ELF-1 (cell line): Measurements from ENCODE around the gene GPC5.
A peak's percentile ranks its signal among the peaks of the same experiment; 100 is the strongest.
"Not testable (repeated sequence)": the region's sequence is repeated elsewhere in the genome, so short reads cannot be mapped to it uniquely, and the experiment has no call there.

Source experiments
- DNase-seq: peaks from one replicate; pipeline ENCODE4 v3.0.0-alpha.2; 2016; ENCODE audit warnings: low read depth, low spot score

GPC5 gene

DNA sequence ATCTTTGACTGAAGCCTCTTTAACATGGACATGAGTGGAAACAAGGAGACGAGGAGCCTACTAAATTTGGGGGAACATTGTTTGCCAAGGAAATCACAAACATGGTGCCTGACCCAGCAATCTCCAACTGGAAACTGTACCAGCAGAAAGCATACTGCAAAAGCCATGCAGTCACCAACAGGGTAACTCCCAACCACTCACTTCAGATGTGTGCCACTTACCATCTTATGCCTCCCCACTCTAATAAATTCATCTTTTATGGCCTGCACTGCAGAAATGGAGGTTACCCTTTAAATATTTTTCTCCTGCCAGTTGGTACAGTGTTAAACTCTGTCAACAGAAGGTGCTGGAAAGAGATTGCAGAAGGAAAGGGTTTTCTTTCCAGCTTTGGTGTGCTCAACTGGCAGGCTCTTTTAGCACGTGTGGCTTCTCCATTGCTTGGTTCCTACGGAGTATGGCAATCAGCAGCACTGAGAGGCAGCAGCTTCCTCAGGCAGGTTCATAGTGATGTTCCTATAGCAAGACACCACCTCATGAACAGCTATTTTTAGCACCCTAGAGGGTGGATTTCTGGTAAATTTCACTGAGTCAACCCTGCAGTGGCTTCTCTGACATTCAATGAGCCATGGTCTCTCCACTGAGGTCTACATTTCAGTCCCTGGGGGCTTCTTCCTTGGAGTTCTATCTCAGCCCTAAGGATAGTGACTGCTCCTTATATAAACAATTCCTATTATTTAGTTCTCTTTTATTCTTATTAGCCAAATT, 29.6 kb upstream of the GPC5 start:
- DNase-seq: no peak

DNA sequence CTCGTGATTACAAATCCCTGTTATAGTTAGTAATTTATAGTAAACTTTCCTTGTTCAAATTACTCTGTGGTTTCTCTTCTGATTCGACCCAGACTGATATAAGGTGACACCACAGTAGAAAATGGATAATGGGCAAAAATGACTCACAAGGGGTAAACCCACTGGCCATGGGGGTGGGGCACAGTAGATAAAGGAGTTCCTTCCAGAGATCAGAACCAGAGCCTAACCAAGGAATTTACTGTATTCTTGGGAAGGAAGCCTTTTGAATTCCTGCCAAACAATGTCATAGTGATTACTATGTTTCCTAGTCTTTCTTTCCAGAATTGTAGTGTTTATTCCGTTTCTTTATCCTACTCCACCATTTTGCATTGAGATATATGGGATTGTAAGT, 29.0 kb upstream of the GPC5 start:
- DNase-seq: no peak

DNA sequence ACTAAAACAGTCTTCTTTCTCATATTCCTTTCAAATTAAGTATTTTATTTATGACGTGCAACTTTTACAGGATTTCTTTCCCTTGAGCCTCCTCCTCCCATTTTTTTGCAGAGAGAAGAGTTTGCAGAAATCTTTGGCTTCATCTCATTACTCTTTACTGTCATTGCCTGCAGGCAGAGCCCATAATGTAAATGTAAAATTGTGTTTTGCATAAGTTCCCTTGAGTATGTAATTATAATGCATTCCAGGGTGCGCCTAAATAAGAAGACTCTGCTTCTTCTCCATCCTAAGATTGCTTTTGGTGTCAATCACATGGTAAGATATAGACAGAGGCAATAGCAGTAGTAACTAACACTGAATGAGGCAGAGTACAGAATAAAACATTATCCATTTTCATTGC, 27.9 kb upstream of the GPC5 start:
- DNase-seq: no peak

DNA sequence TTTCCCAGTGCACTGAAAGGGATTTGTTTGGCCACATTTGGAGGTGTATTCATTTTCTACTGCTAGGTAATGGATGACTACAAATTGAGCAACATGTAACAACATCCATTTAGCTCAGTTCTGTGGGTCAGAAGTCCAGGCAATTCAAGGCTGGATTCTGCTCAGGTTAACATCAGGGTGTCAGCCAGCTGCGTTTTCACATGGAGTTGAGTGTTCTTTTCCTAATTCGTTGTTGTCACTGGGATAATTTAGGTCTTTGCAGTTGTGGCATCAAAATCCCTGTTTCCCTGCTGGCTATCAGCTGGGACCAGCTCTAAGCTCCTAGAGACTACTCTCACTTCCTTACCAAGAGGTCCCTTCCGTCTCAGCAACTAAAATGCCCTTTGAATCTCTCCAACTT, 25.5 kb upstream of the GPC5 start:
- DNase-seq: no peak

DNA sequence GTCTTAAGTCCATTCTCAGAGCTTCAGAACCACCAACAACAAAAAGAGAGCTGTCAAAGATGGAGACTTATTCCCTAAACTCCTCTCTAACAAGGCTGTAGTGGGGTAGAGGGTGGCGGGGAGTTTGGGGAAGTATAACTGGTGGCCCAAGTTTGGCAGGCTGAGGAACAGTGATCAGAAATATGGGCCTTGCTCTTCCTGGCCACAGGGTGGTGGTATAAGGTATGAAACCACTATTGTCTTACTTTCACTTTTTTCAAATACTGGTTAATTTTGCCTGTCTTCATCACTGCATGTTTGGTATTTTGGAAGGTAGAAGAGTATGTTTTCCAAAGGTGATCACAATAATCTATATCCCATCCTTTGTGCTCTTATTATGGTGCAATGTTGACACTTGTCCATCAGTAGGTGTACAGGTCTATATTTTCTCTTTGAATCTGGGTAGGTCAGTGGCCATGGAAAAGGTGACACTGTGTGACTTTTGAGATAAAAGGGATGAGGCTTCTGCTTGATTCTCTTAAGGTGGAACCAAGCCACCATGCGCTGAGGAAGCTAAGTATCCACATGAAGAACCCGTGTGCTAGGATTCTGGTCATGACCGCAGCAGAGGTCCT, 23.2 kb upstream of the GPC5 start:
- no peak for DNase-seq

DNA sequence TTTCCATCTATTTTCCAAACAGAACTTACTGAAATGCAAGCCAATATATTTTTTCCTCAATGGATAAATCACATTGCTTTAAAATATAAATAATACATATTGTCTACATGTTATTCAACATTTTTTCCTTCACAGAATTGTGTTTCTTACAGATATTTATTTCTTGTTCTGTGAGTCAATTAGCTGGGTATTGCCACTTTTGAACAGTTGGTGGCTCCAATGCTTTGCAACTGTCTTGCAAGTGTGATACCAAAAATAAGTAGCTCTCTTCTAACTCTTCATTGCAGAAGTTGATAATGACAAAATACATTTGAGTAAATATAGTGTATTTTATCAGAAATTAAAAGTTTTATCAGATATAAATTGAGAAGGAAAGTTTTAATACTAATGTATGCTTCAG, 17.1 kb upstream of the GPC5 start:
- no peak for DNase-seq

DNA sequence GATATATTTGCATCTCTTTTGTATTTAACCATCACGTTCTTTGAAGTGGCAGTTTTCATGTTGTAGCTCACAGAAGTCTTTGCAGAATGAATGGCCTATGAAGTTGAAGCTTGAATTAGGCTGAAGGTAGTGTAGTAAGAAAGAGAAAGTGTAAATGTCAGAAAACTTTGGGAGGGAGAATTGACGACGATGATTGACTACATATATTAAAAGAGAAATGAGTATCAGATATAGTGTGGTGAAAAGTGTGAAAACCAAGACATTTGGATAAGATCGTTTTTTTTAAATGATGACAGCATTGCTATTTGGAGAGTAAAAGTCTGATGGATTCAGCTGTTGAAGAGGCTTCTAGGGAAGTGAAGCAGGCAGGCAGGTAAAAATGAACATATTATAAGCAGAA, 14.6 kb upstream of the GPC5 start:
- no peak for DNase-seq

DNA sequence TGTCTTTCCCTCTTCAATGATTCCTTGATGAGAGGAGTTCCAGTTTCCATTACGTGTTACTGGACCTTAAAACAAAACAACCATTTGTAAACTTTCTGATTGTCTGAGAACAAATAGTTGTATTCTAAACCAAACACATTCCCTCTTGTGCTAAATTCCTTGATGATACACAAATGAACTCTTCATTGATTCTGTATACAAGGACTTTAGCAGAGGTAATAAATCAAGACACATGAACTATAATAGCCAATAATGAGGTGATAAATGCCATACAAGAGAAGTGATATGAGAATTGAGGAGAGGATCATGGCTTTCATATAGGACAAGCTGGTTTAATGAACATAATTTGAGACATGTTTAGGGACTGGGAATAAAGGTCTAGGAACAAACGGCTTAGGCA, 13.5 kb upstream of the GPC5 start:
- DNase-seq: no peak

DNA sequence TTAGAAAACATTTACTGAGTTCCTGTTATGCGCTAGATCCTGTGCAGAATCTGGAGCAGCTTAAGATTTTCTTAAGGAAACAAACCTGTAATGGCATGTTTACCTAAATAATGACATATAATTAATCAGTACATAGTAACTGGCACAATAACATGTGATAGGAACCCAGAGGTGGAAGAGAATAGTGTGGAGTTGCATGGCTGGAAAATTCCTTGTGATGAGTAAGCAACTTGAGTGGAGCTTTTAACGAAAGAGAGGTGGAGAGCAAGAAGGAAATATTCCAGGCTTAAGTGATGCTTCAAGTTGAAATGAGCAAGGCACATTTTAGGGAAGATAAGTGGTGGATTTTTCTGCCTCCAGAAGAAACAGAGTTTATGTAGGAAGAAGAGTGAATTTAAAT, 9.2 kb upstream of the GPC5 start:
- DNase-seq: no peak

DNA sequence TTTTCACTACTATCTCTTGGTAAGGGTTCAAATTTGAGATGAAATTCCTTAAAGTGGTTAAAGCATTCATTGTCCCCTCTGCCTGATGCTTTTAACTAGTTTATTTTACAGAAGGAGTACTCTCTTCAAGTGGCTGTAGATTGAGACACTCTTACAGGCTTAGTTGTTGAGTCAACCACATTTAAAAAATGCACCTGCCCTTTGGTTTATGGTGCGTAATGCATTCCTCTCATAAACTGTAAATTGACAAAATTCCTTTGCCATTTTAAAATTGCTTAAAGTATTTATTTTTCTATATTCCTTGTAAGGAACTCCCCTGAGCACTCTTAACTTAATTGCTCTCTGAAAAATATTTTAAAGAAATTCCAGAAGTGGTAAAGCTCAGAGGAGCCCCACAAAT, 826 bp upstream of the GPC5 start:
- no peak for DNase-seq

DNA sequence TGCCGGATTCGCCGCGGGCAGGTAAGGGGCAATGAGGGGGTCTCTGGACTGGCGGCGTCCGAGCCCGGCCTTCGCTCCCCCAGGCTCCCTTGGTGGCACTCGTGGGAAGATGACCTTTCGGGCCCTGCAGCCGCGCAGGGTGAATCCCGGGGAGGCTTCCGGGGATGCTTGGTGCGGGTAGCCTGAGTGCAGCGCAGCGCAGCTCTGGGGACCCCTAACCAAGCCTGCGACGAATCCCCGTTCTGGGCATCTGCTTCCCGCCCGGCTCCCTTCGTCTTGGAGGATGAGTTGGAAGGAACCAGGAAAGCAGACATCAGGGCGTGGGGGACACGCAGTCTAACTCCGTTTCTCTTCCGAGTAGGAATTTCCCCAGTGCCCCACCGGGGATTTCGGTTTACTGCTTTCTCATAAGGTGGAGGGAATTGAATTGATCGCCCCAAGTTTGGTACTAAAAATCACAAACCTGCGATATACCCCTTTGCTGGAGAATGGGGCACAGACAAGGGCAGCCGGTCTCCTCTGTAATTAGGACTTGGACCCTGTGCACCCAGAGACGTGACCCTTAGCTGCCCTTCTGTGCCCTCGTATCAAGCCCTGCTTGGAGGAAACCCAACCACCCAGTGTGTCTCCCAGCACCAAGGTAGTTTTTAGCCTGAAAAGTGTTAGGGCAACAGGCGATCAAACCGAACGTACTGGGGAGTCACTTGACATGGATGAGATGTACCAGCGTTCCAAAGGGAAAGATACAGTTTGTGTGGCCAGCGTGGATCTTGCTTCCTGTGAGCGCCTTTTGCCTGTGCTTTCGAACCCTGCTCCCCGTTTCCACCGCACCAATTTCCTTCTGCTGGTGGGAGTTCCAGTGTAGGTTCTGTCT, 1.0 kb downstream of the GPC5 start:
- no peak for DNase-seq

DNA sequence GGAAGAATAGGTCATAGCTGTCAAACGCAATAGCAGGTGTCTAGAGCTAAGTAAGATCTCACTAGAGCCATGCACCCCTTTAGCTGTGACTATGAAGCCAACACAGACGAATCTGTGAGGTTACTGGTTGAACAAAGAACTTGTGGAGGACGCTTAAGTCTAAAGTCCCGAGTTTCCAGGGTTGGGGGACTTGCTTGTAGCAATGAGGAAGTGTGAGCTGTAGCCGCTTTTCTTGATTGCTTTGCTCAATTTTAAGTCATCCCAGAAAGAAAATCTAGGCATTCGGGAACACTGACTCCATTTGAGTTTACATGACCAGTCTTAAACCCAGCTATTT, 1.6 kb downstream of the GPC5 start:
- DNase-seq: peak; percentile 3

DNA sequence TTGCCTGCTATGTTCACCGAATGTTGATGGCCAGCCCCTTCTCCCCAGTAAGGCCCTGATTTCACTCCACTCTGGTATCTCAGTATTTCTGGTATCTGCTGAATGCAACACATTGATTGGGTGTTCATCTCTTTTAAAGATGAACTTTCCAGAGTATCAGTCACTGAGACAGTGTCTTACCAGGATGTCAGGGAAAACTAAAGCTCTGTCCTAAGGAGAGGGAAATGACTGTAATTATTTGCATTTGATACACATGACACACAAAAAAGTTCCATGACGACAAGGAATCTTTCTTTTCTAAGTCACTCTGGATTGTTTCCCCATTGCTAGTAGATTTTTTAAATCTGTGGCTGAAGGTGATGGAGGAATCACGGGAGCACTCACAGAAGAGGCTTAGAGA, 2.2 kb downstream of the GPC5 start:
- no peak for DNase-seq

DNA sequence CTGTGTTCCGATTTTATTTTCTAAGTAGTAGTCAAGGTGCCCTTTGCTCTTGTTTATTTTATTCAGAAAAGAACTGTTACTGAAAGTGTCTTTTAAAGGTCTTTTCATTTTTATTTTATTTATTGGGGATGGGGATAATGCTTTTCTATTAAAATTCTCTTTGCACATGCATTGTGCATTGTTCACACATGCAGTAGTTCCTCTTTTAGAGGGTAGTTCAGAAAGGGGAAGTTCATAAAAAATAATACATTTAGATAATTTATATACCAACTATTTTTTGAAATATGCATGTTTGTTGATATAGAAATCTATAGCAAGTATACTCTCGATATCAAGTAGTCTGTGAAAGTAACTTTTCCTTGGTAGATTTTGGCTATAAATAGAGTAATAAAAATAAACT, 3.5 kb downstream of the GPC5 start:
- DNase-seq: no peak

DNA sequence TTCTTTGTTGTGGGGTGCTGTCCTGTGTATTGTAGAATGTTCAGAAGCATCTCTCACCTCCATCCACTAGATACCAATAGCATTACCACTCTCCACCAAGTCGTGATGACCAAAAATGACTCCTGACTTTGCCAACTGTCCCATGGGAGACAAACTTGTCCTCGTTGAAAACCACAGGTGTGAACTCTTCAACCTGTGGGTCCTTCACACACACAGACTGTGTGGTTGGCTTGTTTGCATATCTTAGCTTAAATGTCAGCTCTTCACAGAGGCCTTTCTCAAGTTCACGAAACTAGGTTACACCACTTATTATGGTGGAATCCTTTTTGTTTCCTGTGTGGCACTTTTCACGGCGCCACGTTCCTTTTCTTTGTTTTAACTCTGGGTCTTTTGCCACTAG, 6.8 kb downstream of the GPC5 start:
- no peak for DNase-seq

DNA sequence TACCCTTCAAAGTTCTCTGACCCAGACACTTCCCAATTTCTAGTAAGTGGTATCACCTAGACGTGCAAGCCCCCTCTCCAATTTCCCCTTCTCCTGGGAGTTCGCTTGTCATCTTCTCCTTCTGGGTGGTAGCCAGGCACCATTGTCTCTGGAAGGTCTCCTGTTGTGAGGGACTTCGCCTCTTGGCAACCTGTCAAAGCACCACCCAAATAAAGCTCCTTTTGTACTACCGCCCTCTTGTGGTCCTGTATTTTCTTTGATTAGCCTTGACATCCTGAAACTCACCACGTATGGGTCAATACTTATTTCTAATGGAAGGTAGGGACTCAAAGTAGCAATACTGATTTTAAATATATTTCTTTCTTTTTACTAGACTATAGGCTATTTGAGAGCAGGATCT, 8.2 kb downstream of the GPC5 start:
- DNase-seq: peak; percentile 74

DNA sequence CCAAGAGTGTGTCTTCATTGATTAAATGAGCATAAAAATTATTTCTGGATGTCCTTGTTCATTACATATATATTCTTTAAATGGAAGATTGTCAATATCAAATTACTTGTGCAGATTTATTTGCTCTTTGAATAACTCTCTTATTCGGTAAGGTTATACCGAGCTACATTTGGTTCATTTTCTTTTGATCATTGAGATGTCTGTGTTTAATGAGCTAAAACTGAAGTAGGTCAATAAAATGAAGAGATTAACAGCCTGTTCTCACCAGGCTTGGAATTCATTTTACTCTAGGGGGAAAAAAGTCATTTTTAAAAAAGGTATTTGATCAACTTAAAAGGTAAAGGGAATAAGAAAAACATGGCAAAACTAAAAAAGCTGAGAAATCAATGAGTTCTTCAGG, 10.6 kb downstream of the GPC5 start:
- DNase-seq: no peak

DNA sequence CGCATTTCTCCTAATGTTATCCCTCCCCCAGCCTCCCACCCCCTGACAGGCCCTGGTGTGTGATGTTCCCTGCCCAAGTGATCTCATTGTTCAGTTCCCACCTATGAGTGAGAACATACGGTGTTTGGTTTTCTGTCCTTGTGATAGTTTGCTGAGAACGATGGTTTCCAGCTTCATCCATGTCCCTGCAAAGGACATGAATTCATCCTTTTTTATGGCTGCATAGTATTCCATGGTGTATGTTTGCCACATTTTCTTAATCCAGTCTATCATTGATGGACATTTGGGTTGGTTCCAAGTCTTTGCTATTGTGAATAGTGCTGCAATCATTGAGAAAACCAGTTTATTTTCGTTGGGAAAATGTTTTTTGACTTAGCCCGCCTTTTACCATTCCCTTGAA, 18.2 kb downstream of the GPC5 start:
- DNase-seq: not testable (repeated sequence)

DNA sequence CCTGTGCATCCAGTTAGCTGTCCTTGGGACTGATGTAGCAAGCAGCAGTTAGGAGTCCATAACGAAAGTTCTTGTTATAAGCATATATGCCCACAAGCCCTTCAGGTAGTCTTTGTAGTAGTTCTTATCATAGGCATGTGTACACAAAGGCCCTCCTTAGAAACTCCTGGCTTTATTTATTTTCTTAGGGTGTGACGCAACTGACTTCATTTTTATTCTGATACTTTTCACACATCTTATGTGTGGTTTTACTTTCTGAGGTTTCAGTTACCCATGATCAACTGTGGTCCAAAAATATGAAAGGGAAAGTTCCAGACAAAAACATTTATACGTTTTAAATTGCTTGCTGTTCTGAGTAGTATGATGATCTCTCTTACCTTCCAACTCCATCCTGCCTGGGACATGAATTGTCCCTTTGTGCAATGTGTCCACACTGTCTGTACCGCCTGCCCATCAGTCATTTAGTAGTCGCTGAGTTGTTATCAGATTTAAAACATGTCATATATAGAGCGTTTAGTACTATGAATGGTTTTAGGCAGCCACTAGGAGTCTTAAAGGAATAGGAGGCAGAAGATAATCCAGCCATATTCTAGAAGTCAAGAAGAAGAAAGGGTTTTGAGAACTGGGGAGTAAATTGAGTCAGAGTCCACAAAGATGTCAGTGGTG, 19.4 kb downstream of the GPC5 start:
- DNase-seq: no peak

DNA sequence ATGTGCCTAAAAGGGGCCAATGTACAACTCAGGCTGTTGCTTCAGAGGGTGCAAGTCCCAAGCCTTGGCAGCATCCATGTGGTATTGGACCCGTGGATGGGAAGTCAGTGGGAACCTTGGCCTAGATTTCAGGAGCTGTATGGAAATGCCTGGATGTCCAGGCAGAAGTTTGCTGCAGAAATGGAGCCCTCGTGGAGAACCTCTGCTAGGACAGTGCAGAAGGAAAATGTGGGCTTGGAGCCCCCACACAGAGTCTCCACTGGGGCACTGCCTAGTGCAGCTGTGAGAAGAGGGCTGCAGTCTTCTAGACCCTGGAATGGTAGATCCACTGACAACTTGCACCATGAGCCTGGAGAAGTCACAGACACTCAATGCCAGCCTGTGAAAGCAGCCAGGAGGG, 28.5 kb downstream of the GPC5 start:
- DNase-seq: no peak

DNA sequence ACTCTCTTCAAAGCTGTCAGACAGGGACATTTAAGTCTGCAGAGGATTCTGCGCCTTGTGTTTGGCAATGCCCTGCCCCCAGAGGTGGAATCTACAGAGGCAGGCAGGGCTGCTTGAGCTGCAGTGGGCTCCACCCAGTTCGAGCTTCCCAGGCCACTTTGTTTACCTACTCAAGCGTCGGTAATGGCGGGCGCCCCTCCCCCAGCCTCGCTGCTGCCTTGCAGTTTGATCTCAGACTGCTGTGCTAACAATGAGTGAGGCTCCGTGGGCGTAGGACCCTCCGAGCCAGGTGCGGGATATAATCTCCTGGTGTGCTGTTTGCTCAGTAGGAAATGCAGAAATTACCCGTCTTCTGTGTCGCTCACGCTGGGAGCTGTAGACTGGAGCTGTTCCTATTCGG, 40.3 kb downstream of the GPC5 start:
- not testable (repeated sequence) for DNase-seq

DNA sequence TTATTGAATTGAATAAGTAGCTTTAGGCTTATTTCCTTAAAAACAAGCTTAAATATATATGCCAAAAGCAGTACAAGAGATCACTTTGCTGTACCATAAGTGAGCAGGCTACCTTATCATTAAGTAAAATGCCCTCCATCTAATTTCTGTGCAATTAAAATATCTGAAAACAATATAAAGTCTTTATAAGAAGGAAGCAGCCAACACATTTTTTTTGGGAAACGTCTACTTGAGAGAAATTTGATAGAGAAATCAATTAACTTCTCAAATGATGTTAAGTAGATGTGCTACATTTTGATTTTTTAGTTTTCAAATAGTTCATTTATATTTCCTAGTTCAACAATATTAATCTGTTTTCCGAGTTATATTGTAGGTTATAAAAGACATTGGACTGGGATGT, 52.5 kb downstream of the GPC5 start:
- DNase-seq: no peak
